WERI-Rb-1 (cell line): ENCODE results near the gene CCL22.

ENCODE experiments used
- DNase-seq: peaks from one replicate; pipeline ENCODE4 v3.0.0-alpha.2; 2020
- H3K27ac ChIP-seq: fragments of 250-450 bp; sonication (Bioruptor Pico); 2 replicates; pipeline ENCODE4 v1.5.1; 2020; ENCODE audit warnings: mild to moderate bottlenecking, moderate library complexity
- H3K27me3 ChIP-seq: fragments of 250-450 bp; sonication (Bioruptor Pico); 2 replicates; pipeline ENCODE4 v1.5.1; 2021; ENCODE audit warnings: mild to moderate bottlenecking, low read depth, moderate library complexity; ENCODE audit not compliant: insufficient read depth, severe bottlenecking
- H3K36me3 ChIP-seq: fragments of 250-450 bp; sonication (Bioruptor Pico); 2 replicates; pipeline ENCODE4 v1.5.1; 2020; ENCODE audit warnings: mild to moderate bottlenecking, moderate library complexity
- H3K4me3 ChIP-seq: 2 replicates; pipeline ENCODE4 v1.5.1; 2011; ENCODE audit warnings: low read depth, mild to moderate bottlenecking, control low read depth, low read length
- H3K9me3 ChIP-seq: fragments of 250-450 bp; sonication (Bioruptor Pico); 2 replicates; pipeline ENCODE4 v1.5.1; 2021; ENCODE audit warnings: mild to moderate bottlenecking, moderate library complexity; ENCODE audit not compliant: severe bottlenecking
- TF ChIP-seq, protein P1 (sequence below): IDR thresholded peaks from 2 replicates; pipeline ENCODE4 v1.5.1; 2011; ENCODE audit warnings: low read depth, mild to moderate bottlenecking, control low read depth, inconsistent platforms, low read length

The CCL22 gene

GRCh38 chr16:57377080-57377841 is 18.7 kb downstream of the CCL22 start:
- Histone ChIP-seq H3K36me3 (no peaks in the 10 kb centered on the region), H3K4me3 (no peak overlapping the region), H3K9me3 (no peaks in the 10 kb centered on the region), H3K27me3 (no peaks in the 10 kb centered on the region), H3K27ac (no peak overlapping the region)
- TF ChIP-seq, protein P1, sequence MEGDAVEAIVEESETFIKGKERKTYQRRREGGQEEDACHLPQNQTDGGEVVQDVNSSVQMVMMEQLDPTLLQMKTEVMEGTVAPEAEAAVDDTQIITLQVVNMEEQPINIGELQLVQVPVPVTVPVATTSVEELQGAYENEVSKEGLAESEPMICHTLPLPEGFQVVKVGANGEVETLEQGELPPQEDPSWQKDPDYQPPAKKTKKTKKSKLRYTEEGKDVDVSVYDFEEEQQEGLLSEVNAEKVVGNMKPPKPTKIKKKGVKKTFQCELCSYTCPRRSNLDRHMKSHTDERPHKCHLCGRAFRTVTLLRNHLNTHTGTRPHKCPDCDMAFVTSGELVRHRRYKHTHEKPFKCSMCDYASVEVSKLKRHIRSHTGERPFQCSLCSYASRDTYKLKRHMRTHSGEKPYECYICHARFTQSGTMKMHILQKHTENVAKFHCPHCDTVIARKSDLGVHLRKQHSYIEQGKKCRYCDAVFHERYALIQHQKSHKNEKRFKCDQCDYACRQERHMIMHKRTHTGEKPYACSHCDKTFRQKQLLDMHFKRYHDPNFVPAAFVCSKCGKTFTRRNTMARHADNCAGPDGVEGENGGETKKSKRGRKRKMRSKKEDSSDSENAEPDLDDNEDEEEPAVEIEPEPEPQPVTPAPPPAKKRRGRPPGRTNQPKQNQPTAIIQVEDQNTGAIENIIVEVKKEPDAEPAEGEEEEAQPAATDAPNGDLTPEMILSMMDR: no peak
- no peak for DNase-seq

DNA sequence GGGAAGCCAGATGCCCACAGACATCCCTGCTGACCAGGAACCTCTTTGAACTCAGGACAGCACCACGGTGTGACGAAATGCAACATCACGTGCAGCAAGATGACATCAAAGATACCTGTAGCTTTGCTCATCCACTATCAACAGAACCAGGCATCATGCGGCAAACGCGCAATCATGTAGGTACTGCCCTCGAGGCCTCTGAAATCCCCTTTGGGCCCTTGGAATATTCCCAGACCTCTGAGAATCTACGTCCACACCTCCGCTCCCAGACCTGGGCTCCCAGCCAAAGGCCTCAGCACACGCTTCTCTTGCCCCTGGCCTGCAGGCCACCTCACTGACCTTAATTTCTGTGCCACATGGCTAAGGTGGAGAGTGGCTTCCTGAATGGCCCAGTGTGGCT is 21.0 kb downstream of the CCL22 start:
- Histone ChIP-seq H3K27me3 (no peaks in the 10 kb centered on the region), H3K36me3 (no peaks in the 10 kb centered on the region), H3K9me3 (no peaks in the 10 kb centered on the region), H3K4me3 (no peak overlapping the region), H3K27ac (no peak overlapping the region)
- no peak for DNase-seq
- TF ChIP-seq, protein P1: no peak

DNA sequence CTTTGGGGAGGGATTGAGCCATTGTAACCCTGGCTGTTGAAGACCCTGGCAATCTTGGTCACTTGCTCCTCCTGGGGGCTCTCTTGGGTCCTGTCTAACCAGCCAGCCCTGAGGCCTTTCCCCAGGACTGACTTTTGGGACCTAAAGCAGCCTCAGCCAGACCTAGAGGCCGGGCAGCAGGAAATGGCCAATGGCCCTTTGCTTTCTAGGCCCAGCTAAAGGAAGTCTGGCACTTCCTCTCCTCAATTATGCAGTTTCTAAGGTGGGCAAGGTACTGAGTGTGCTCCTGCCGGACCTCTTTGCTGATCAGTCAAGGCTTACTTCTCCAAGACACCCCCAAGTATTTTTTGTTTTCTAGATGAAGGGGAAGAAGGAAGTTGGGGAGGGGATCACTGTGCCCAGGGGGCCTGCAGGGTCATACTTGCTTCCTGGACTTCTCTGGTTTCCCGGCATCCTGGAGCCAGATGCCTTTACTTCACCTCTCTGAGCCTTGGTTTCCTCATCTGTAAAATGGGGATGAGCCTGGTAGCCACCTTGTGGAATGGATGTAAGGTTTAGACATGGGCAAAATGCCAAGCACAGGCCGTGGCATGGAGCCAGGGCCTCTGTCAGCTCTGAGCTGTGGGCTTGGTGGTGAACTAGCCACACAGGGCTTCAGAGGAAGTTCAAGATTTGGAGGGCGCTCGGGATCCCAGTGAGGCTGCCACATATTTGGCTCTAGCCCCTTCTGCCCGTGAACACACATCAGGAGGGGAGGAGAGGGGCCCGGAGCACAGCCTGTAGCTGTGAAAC is 22.3 kb downstream of the CCL22 start:
- Histone ChIP-seq H3K9me3 (no peaks in the 10 kb centered on the region), H3K27ac (no peak overlapping the region), H3K4me3 (no peak overlapping the region), H3K27me3 (no peaks in the 10 kb centered on the region), H3K36me3 (no peaks in the 10 kb centered on the region)
- TF ChIP-seq, protein P1: no peak
- no peak for DNase-seq

- Histone ChIP-seq H3K36me3 (no peaks in the 10 kb centered on the region), H3K4me3 (no peak overlapping the region), H3K9me3 (no peaks in the 10 kb centered on the region), H3K27ac (no peak overlapping the region), H3K27me3 (no peaks in the 10 kb centered on the region)
- no peak for DNase-seq
- TF ChIP-seq, protein P1: no peak
Measured at GRCh38 chr16:57381791-57382534, 23.4 kb downstream of the CCL22 start.

DNA sequence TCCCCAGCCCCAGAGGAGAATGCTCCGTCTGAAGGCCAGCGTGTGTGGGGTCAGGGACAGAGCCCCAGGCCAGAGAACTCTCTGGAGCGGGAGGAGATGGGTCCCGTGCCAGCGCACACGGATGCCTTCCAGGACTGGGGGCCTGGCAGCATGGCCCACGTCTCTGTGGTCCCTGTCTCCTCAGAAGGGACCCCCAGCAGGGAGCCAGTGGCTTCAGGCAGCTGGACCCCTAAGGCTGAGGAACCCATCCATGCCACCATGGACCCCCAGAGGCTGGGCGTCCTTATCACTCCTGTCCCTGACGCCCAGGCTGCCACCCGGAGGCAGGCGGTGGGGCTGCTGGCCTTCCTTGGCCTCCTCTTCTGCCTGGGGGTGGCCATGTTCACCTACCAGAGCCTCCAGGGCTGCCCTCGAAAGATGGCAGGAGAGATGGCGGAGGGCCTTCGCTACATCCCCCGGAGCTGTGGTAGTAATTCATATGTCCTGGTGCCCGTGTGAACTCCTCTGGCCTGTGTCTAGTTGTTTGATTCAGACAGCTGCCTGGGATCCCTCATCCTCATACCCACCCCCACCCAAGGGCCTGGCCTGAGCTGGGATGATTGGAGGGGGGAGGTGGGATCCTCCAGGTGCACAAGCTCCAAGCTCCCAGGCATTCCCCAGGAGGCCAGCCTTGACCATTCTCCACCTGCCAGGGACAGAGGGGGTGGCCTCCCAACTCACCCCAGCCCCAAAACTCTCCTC is 24.1 kb downstream of the CCL22 start:
- Histone ChIP-seq H3K27ac (no peak overlapping the region), H3K4me3 (no peak overlapping the region), H3K9me3 (no peaks in the 10 kb centered on the region), H3K27me3 (no peaks in the 10 kb centered on the region), H3K36me3 (no peaks in the 10 kb centered on the region)
- TF ChIP-seq, protein P1: no peak
- DNase-seq: no peak
